Activated T-cell treated with anti-CD3 and anti-CD28 coated beads for 1 hour (primary cell): Measurements from ENCODE around the gene GRK5.

Experiments
- DNase-seq: peaks from one replicate; pipeline ENCODE4 v3.0.0-alpha.2; 2020; ENCODE audit warnings: low read depth

Gene GRK5

DNA sequence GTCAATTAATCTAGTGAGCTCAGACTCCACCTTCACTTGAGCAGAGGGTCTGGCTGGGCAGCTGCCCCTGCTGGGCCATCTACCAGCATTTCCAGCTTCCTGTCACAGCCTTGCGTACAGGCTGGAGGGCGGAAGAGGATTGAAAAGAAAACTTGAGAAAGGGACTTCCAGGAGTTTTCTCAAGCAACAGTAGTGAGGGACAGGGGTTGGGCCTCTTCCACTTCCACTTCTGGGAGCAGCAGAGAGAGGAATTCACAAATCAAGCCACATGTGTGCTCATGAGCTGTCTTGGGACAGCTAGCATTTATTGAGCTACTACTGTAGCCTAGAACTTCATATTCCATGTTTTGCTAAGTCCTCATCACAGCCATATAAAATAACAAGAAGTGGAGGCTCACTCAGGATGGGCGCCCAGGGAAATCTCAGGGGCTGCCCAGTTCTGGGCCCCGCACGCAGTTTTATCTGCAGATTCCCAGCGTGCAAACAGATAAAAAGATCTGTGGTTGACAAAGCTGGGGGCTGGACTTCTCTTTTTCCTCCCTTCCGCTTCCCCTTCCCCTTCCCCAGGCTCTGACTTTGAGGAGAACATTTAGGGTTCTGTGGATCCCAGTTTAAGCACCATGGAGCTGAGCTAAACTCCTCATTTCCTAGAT lies 199.4 kb downstream of the GRK5 start:
- DNase-seq = no peak

DNA sequence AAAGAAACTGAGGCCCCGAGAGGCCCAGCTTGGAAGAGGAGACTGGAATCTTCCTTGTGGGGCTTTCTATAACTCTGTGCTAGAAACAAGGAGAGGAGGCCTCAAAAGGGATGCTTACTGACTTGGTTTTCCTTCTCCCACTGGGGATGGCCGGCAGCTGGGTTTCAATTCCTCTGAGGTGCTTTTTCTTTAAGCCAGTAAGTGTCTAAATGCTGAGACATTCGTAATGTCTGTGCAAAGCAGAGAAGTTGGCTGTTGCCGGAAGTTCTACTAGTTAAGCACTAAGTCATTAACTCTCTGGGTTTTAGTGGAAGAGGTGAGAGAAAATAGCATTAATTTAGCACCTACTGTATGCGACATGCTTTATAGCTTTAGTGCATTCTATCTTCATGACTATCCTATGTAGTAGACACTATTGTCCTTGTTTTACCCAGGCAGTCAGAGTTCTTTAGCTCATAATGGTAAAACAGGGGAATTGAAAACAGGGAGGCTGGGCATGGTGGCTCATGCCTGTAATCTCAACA lies 199.9 kb downstream of the GRK5 start:
- DNase-seq = no peak

DNA sequence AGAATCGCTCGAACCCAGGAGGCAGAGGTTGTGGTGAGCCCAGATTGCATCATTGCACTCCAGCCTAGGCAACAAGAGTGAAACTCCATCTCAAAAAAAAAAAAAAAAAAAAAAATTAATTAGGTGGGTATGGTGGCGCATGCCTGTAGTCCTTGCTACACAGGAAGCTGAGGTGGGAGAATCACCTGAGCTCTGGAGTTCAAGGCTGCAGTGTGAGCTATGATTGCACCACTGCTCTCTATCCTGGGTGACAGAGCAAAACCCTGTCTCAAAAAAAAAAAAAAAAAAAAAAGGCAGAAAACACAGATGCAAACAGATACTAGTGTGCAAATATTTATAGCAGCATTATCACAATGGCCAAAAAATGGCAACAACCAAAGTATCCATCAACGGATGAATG lies 200.7 kb downstream of the GRK5 start:
- no peak for DNase-seq

DNA sequence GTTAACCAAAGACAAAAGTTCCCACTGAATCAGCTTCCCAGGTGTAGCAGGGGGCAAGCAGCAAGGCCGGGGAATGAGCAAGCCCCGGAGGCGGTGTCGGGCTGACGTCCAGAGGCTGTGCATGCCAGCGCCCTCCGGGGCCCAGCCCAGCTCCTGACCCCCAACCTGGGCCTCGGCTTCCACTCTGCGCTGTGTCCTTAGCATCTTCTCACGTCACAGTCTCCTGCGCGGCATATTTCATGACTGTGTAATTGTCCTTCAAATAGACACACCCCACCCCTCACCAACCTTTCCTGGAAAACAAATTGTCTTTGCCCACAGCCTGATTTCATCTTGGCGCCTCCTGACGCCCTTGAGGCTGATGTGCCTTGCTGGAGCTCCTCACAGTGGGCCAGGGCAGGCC lies 201.6 kb downstream of the GRK5 start:
- DNase-seq = no peak

DNA sequence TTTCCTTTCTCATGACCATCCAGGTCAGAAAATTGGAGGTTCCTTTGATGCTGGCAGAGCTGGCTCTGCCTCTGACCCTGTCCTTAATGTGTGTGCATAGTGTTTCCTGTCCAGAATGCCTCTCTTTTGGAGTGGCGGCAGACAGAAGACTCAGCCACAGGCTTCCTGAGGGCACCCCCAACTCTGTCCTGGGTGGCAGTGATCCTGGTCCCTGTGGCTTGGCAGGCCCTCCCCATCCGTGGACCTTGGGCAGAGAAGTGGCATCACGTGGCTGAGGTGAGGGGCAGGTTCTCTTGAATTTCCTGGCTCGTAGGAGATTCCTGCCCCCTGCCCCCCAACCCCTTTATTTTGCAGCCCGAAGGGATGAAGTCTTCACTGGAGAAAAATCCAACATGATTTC lies 202.0 kb downstream of the GRK5 start:
- no peak for DNase-seq

DNA sequence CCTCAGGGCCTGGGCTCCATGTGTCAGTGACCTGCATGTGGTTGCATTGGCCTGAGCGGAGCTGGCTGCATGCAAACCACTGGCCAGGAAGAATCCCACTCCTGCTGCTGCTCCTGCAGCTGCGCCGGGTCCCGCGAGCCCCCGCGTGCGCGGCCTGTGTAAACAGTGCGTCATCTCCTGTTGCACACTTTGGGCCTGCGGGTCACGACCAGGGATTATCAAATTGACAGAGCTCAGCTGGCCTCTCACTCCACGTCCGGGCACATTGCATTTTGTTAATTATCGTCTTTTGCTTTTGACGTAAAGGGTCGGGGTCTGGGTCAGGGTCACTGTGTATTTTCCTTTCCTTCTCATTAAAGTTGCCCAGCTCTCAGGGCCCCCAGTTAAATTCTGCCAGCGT lies 202.5 kb downstream of the GRK5 start:
- no peak for DNase-seq

DNA sequence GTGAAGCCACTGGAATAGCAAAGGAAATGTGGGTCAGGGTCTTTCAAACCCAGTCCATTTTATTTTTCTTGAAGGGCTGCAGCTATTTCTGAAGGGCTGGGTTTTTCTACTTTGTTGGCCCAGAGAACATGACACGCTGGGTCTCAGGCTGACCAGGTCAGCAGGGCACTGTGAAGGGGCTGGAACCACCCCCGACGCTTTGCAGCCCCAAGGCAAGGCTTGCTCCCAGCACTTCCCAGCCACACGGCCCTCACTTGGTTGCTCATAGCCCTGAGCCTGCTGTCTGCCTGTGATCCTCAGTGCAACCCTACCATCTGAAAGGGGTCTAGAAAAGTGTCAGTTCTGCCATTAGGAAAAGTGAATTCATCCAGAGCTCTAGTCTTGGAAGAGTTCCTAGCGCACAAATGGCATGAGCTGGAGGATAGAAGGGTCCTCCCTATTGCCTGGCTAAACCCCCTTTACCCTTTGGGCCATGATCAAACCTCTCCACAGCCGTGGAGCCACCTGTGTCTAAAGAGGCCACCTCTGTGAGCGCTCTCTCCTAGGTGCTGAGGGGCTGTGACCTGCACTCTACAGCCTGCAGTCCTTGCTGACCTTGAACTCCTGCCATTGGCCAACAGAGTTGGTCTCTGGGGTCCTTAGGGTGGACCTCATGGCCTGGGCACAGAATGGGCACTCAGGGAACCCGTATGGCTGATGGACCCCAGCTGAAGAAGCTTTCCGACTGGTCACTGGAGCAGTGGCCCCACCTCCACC lies 203.2 kb downstream of the GRK5 start:
- DNase-seq = no peak

DNA sequence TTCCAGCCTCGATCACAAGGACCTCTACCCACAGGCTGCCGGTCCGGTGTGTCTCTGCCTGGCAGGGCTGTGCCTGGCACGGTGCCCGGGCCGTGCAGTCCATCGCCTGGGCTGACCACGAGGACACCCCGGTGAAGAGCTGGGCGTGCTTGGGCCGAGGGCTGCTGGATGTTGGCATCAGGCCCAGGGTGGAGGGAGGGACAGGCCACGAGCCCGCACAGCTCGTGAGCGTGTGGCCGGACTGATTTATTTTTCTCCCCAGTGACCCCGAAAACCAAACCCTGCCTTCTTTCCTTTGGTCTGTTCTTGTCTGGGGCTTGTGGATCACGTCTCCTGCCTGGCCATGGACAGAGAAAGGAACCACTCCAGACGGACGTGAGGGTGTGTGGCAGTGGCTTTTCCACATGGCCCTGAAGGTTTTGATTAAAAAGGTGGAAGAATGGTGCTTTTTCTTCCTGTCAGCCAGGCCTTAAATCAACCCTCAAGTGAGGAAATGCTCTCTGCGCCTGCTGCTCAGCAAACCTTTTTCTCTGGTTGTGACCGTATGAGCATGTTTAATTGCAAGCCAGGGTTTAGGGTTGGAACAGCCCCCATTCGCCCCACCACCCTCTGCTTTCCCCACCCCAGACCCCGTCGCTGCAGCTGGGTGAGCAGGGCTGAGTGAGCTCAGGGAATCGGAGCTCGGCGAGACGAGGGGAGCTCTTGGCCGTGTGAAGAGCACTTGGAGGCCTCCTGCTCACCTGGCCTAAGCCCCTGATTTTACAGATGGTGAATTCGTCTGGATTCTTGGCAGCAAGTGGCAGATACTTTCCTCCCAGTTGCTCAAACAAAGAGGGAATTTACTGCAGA lies 205.1 kb downstream of the GRK5 start:
- no peak for DNase-seq

DNA sequence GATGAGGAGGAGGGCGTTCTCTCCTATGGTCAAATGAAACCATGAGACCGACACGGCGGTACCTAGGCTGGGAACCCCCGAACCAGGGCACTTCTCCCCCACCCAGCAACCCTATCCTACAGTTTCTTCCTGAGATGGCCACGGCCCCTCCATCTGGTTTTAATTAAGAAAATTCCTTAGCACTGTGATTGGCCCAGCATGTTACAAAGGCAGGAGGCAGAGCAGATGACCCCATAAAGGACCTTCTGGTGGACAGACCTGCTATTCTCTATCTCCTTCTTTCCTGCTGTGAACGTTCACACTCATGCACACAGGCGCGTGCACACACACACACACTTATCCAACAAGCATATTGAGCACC lies 205.7 kb downstream of the GRK5 start:
- DNase-seq = no peak

DNA sequence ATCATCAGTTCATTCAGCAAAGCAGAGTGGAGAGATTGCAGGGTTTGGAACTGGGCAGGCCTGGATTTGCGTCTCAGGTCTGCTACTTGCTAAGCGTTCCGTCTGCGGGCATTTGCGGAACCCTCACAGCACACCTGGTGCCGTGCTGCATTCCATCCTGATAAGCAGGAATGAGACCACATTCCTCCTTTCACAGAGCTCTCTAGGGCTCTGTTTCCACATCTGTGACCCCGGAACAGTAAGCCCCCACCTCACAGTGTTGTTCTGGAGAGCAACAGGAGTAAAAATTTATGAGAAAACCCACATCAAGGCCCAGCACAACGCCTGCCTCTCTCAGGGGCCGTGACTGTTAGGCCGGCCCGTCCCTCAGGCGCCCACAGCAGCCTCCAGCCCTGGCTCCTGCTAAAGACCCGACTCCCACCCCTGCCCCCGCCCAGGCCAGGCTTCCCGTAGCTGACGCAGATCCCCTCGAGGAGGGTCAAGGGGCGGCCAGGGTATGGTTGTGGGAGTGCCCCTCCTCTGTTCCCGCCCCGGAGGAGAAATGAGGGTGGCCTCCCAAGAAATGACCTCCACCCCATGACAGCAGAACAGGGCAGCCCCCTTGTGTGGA lies 206.2 kb downstream of the GRK5 start:
- no peak for DNase-seq

DNA sequence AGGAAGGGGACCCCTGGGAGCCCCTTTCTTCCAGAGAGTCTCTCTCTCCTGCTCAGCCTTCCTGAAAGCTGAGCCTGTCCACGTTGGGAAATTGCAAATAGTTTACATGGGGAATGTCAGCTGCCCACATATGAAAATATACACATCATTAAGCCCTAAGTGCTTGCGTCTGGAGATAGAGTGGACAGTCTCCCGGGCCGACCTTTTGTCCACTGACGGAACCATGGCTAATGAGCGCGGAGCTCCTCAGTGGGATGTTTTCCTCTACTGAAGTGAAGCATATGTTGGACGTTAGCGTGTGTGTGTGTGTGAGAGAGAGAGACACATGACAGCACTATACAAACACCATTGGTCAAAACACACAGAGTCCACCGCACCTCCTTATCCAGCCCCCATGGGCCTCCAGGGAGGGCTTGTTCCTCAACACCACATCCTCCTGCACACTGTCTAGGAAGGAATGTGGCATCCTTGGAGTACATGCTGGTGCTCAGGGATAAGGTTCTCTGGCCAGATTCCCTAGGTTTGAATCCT lies 206.8 kb downstream of the GRK5 start:
- DNase-seq = no peak

DNA sequence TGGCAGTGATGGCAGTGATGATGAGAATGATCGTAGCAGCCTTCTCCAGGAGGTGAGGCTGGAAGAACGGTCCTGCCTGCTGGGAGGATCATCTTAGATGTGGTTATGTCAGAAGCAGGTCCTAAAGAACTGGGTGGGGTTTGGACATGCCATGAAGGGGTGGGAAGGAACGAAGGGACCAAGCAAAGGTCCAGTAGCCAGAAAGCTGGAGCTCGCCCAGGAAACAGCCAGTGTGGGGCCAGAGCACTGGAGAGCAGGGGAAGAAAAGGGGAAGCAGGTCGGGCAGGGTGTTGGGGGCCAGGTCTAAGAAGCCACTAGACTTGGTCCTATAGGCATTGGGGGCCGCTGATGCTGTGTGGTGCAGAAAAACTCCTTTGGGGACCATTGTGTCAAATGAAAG lies 207.8 kb downstream of the GRK5 start:
- no peak for DNase-seq

DNA sequence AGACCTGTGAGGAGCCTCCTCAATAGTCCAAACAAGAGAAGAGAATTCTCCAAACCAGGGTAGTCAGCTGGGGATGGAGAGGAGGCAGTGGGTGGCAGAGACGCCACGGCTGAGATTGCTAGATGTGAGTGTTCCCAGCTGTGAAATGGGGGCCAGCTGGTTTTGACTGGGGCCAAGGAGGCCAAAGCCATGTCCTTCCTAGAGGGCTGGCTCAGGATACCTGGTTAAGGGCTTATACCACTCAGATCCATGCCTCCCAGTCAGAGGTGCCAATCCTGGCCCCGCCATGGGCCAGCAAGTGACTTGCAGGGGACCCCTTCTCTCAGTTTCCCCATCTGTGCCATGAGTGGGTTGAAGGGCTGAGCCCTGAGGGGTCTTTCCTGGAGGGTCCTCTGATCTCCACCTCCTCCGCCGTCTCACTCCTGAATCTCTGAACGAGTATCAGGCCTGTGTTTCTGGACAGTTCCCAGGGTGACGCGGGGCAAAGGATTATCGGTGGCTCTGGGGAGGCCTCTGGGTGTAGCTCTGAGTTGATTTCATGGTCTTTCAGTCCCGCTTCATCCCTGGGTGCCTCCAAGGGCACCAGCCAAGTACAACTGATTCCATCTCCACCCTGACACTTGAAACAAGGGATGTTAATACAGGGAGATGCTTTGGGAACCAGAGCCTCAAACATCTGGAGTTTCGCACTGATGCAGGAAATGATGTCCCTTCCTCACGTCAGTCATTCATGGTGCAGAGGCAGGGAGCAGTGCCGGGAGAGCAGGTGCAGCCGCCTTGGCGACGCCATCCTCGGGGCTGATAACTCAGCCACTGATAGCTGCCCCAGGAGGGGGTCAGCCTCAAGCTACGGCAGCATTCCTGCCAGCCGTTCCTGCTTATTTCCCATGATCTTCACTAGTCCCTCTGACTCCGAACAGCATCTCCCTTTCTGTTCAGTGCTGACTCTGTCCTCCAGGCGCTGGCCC lies 208.4 kb downstream of the GRK5 start:
- no peak for DNase-seq

DNA sequence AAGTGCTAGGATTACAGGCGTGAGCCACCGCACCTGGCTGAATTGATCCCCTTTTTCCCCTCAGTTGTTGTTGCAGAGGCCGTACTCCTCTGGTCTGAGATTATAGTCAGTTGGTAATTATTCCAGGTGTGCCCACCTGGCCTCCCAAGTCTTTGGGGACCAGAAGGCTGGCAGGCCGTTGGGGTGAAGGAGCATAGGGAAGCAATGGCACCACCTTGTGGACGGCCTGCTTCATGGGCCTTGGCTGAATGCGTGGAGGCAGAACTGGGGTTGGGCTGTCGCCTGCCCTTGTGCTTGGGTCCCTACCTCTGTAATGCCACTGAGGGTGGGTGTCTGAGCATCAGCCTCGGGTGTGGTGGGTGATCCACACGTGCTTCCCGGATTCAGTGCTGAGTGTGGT lies 209.5 kb downstream of the GRK5 start:
- DNase-seq = peak; percentile 64

DNA sequence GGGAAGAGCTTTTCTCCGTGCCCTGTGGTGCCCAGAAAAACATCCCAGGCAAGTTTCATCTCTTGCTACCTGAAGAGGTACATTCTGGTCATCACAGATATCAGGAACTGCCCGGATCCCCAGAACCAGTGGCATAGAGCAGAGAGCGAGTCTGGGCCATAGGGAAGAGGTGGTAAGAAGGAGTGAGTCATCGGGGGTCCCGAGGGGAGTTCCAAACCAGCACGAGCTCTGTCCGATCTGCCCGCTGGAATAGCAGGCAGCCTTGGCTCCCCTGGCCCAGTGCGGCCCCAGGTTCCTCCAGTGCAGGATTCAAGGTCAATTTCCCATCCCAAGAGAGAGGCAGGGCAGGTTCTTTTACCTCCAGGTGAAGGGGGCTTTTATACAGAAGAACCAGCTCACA lies 210.5 kb downstream of the GRK5 start:
- DNase-seq = no peak

DNA sequence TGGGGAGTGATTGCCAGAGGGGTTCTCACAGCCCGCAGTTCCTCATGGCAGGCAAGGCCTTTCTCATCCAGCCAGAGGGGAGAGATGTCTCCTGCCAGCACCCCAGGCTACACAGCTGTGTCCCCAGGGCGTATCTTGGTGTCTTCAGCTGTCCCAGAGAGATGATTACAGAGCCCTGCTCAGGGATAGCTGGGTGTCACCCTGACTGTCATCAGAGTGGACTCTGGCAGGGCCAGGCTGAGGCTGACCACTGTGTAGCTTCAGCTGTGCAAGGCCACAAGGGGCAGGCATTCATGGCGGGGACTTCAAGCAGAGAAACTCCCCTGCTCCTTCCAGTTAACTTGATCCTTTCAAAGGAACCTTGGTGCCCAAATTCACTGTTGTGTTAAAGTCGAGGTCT lies 211.0 kb downstream of the GRK5 start:
- DNase-seq = no peak

DNA sequence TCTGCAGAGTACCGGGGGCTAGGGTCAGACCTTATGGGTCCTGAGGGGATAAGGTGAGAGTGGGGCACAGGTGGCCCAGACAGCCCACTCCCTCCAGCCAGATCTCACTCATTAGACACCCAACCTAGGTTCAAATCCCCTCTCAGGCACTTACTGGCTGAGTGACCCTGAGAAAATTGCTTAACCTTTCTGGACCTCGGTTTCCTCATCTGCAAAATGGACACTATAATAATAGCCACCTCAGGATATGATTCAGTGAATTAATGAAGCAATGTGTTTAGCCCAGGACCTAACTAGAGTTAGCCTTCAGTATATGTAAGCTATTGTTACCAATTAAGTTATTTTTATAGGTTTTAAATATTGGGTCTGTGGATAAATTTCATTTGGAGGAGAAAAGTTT lies 212.6 kb downstream of the GRK5 start:
- DNase-seq = no peak

DNA sequence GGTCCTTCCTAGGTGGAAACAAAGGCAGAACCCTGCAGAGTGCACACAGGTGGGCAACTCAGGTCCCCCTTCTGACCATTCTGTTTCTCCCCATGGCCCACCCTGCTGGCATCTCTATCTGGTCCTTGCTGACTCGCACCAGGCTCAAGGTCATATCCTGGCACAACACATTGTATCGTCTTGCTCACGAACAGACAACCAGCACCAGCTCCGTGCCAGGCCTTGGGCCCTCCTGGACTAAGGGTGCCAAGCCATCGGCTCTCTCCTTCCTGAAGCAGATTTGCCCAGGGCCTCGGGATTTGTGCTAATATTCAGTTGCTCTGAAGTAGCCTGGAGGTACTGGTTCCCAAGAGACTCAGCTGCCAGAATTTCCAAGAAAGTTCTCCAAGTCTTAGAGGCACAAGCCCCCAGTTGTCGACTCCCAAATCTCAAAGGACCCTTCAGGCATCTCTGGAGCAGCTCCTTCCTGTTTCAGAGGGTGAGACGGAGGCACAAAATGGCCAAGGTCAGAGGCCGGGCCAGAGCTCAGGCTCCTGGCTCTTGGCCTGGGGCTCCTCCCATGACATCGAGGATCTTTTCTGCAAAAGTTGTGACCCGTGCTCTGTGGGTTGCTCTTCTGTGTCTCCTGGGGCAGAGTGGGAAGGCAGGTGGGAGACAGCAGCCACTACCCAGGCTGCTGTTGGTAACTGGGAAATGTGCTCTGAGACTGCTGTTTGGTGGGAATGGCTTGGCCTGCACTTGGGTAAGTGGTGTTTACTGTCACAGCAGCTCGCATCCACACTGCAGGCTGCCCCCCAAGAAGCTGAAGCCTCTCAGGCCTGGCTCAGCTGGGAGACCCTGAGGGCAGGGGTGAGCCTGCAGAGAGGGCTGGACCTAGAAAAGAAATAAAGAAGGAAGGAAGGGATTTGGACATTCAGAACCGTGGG lies 213.8 kb downstream of the GRK5 start:
- no peak for DNase-seq

DNA sequence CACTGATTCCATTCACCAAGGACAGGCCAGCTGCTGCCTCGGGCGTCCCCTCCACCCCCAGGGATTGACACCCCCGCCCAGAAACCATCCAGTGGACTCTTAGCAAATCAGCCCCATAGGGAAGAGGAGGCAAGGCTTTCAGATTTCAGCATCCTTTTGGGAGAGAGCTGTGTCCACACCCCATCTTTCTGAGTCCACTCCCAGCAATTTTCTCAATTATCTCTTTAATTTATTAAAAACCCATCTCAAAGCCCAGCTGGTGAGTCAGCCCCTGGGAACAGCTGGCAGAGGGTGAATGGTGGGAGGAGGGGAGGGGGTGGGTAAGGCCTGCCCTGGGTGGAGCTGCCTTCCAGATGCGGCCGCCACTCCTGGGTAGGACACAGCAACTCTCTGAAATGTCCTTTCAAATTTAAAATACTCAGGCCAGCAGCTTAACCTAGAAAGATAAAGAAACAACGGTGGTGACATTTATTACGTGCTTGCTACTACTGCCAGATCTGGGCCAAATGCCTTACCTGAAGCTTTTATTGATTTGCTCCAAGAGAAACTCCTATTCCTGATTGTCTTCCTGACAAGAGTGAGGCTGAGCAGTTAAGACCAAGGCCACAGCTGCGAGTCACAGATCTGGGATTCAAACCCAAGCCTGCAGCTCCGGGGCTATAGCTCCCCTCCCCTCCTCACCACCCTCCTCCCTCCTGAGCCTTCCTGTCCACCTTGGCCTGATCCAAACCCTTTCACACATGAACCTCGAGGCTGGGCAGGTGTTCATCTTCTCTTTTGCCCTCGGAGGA lies 214.7 kb downstream of the GRK5 start:
- DNase-seq = no peak
